ENCODE measurements around the gene KCTD14. TPM values are rescaled to one million over a fixed set of nuclear protein-coding genes. Genes with fewer than 3 reads are reported as not detected.

The KCTD14 gene
- total and polyA plus RNA-seq, 9 of the 15 experiments (the other 6 are each of a cell fraction or from before 2014, with no cell fraction given), result 0.04 to 0.30 (median 0.11) TPM; not detected in 2

- TF ChIP-seq, protein P1, sequence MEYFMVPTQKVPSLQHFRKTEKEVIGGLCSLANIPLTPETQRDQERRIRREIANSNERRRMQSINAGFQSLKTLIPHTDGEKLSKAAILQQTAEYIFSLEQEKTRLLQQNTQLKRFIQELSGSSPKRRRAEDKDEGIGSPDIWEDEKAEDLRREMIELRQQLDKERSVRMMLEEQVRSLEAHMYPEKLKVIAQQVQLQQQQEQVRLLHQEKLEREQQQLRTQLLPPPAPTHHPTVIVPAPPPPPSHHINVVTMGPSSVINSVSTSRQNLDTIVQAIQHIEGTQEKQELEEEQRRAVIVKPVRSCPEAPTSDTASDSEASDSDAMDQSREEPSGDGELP (CRISPR knock-in tag; IDR thresholded peaks at IDR 0.05; ENCODE audit: borderline replicate concordance), result 0 out of 2 replicates have a peak, but pooled peaks have one; percentile 29
- TF ChIP-seq SRF (CRISPR knock-in tag; IDR thresholded peaks at IDR 0.05) (no peak), CTBP1 (IDR thresholded peaks at IDR 0.05; ENCODE audit: borderline replicate concordance) (peak; percentile 45; the same call in 1 of the 2 replicates), SLC30A9 (CRISPR knock-in tag; IDR thresholded peaks at IDR 0.05) (no peak), POLR2B (IDR thresholded peaks at IDR 0.05; ENCODE audit: low read depth, partially characterized antibody) (peak; percentile 41), ZNF324 (CRISPR knock-in tag; IDR thresholded peaks at IDR 0.05) (no peak), FOXP4 (CRISPR knock-in tag; IDR thresholded peaks at IDR 0.05; ENCODE audit: borderline replicate concordance) (no peak), PML (IDR thresholded peaks at IDR 0.05; ENCODE audit: low read length) (no peak), ZNF445 (CRISPR knock-in tag; IDR thresholded peaks at IDR 0.05; ENCODE audit: low read depth) (no peak), MIER1 (IDR thresholded peaks at IDR 0.05; ENCODE audit: low read depth) (0 out of 2 replicates have a peak, but pooled peaks have one; percentile 55), NRF1 (conservative IDR thresholded peaks at IDR 0.05 in 1 of 2, IDR thresholded peaks at IDR 0.05 in 1 of 2) (no peak), MLX (CRISPR knock-in tag; conservative IDR thresholded peaks at IDR 0.05) (no peak), ZNF146 (CRISPR knock-in tag; IDR thresholded peaks at IDR 0.05; ENCODE audit: unreplicated experiment) (no peak), FOXM1 (IDR thresholded peaks at IDR 0.05; ENCODE audit: low read depth) (no peak), FOXM1 (CRISPR knock-in tag; IDR thresholded peaks at IDR 0.05; ENCODE audit: low read depth) (no peak), FOXJ3 (CRISPR knock-in tag; IDR thresholded peaks at IDR 0.05) (no peak), GATAD2B (IDR thresholded peaks at IDR 0.05; ENCODE audit: borderline replicate concordance) (no peak), MCM3 (IDR thresholded peaks at IDR 0.05) (peak; percentile 75; the same call in 1 of the 2 replicates), ZNF79 (CRISPR knock-in tag; IDR thresholded peaks at IDR 0.05; ENCODE audit: low read depth) (no peak), ZNF431 (CRISPR knock-in tag; IDR thresholded peaks at IDR 0.05) (no peak), MYBL2 (IDR thresholded peaks at IDR 0.05; ENCODE audit: low read depth) (peak; percentile 39; the same call in 1 of the 2 replicates), MYBL2 (CRISPR knock-in tag; IDR thresholded peaks at IDR 0.05; ENCODE audit: borderline replicate concordance) (no peak), WHSC1 (IDR thresholded peaks at IDR 0.05; ENCODE audit: low read length) (no peak)
- TF ChIP-seq, protein P2, sequence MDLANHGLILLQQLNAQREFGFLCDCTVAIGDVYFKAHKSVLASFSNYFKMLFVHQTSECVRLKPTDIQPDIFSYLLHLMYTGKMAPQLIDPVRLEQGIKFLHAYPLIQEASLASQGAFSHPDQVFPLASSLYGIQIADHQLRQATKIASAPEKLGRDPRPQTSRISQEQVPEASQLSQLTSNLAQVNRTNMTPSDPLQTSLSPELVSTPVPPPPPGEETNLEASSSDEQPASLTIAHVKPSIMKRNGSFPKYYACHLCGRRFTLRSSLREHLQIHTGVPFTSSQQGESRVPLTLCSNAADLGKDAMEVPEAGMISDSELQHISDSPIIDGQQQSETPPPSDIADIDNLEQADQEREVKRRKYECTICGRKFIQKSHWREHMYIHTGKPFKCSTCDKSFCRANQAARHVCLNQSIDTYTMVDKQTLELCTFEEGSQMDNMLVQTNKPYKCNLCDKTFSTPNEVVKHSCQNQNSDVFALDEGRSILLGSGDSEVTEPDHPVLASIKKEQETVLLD (IDR thresholded peaks at IDR 0.05), result peak; percentile 63; the same call in 1 of the 2 replicates
Measured at GRCh38 chr11:78039919-78040671, 17.0 kb upstream of the KCTD14 start (continued).
